H1 (cell line): ENCODE data around the gene ZC3H6. TPM values are rescaled to one million over a fixed set of nuclear protein-coding genes. Genes with fewer than 3 reads are reported as not detected.
"Not testable (repeated sequence)": the region's sequence is repeated elsewhere in the genome, so short reads cannot be mapped to it uniquely, and the experiment has no call there.

Experiments
- CTCF ChIA-PET: fragments of 300-600 bp; sonication (Branson Sonifier 250); formaldehyde crosslinking; loops from one replicate; lab custom pipeline; 2021; ENCODE audit not compliant: partially characterized antibody; lab: Charles Lee
- POLR2A ChIA-PET: fragments of 300-600 bp; sonication (Branson Sonifier 250); formaldehyde crosslinking; loops from one replicate; lab custom pipeline; 2021; ENCODE audit warnings: inconsistent platforms; ENCODE audit not compliant: partially characterized antibody; lab: Charles Lee
- DNase-seq, 2 experiments: peaks; one replicate each; pipeline versions ENCODE4 v3.0.0 to v3.0.0-alpha.2; 2010 to 2022; ENCODE audit warnings: low spot score in 2 of 2, low read depth in 1 of 2, mixed read lengths in 1 of 2
- FAIRE-seq: peaks from 2 replicates; lab custom pipeline; 2011; peaks lifted over from hg19 to GRCh38; lab: Jason Lieb, UNC
- H2AFZ ChIP-seq: 2 replicates; pipeline ENCODE4 v1.8.1; 2012; ENCODE audit warnings: low read length, inconsistent platforms
- H2AK5ac ChIP-seq: 2 replicates; pipeline ENCODE4 v1.6.1; 2013; ENCODE audit warnings: low read depth, low read length
- H2BK120ac ChIP-seq: replicated peaks from 2 replicates; pipeline ENCODE3; 2013; ENCODE audit warnings: low read depth, low read length, inconsistent platforms
- H2BK12ac ChIP-seq: 2 replicates; pipeline ENCODE4 v1.6.1; 2013; ENCODE audit warnings: low read depth, low read length
- H2BK15ac ChIP-seq: 2 replicates; pipeline ENCODE4 v1.6.1; 2013; ENCODE audit warnings: low read length
- H2BK20ac ChIP-seq: 2 replicates; pipeline ENCODE4 v1.6.1; 2013; ENCODE audit warnings: low read length
- H2BK5ac ChIP-seq: 2 replicates; pipeline ENCODE4 v1.6.1; 2013; ENCODE audit warnings: low read depth, low read length
- H3K14ac ChIP-seq: 2 replicates; pipeline ENCODE4 v1.6.1; 2013; ENCODE audit warnings: inconsistent platforms; ENCODE audit not compliant: insufficient read length
- H3K18ac ChIP-seq: 2 replicates; pipeline ENCODE4 v1.6.1; 2013; ENCODE audit warnings: low read length; ENCODE audit errors: extremely low read depth
- H3K23ac ChIP-seq: 2 replicates; pipeline ENCODE4 v1.6.1; 2013; ENCODE audit warnings: inconsistent platforms; ENCODE audit not compliant: insufficient read length
- H3K23me2 ChIP-seq: 2 replicates; pipeline ENCODE4 v1.6.1; 2013; ENCODE audit warnings: low read depth, low read length
- H3K27ac ChIP-seq: 2 replicates; pipeline ENCODE4 v1.6.1; 2011; ENCODE audit warnings: low read depth, low read length, inconsistent platforms
- H3K27me3 ChIP-seq, 4 experiments: replicated peaks in 1 of 4; 1 replicate in 1 of 4; 2 replicates in 3 of 4; pipeline versions ENCODE4 v1.6.1 to v1.8.1; 2011 to 2013; ENCODE audit warnings: low read length in 3 of 4, mild to moderate bottlenecking in 3 of 4, inconsistent platforms in 2 of 4, mixed read lengths in 2 of 4, moderate library complexity in 1 of 4; ENCODE audit not compliant: control insufficient read depth in 3 of 4, insufficient read depth in 3 of 4; ENCODE audit errors: extremely low read depth in 1 of 4
- H3K36me3 ChIP-seq, 4 experiments: 2 replicates each; pipeline versions ENCODE4 v1.6.1 to v1.8.1; 2011 to 2013; ENCODE audit warnings: mild to moderate bottlenecking in 4 of 4, low read length in 3 of 4, moderate library complexity in 2 of 4, control low read depth in 1 of 4, inconsistent platforms in 1 of 4; ENCODE audit not compliant: insufficient read depth in 4 of 4, control insufficient read depth in 2 of 4
- H3K4ac ChIP-seq: replicated peaks from 2 replicates; pipeline ENCODE3; 2013; ENCODE audit warnings: low read length, low read depth, mixed read lengths, inconsistent platforms; ENCODE audit not compliant: insufficient read length
- H3K4me1 ChIP-seq, 4 experiments: replicated peaks in 1 of 4; 1 replicate in 1 of 4; 2 replicates in 3 of 4; pipeline versions ENCODE4 v1.6.1 to v1.8.1; 2011 to 2013; ENCODE audit warnings: low read length in 3 of 4, inconsistent platforms in 2 of 4, mixed read lengths in 1 of 4; ENCODE audit not compliant: insufficient read depth in 4 of 4, control insufficient read depth in 3 of 4
- H3K4me2 ChIP-seq, 2 experiments: 2 replicates each; pipeline versions ENCODE4 v1.6.1 to v1.8.1; 2011 to 2013; ENCODE audit warnings: low read depth in 2 of 2, low read length in 2 of 2, control low read depth in 1 of 2, inconsistent platforms in 1 of 2, mild to moderate bottlenecking in 1 of 2; ENCODE audit not compliant: insufficient read depth in 1 of 2
- H3K4me3 ChIP-seq, 4 experiments: fragments of 200-600, 300-600 bp in 1 of 4; sonication (generic), shearing (Covaris generic), sonication (Bioruptor Twin) in 1 of 4; 2 replicates each; pipeline versions ENCODE4 v1.5.1 to v1.8.1; 2011 to 2016; ENCODE audit warnings: low read length in 4 of 4, low read depth in 3 of 4, control low read depth in 2 of 4, inconsistent platforms in 2 of 4, mild to moderate bottlenecking in 2 of 4, mixed read lengths in 1 of 4, moderate library complexity in 1 of 4; ENCODE audit not compliant: insufficient read depth in 2 of 4; ENCODE audit errors: extremely low read depth in 1 of 4
- H3K56ac ChIP-seq: replicated peaks from 2 replicates; pipeline ENCODE3; 2013; ENCODE audit warnings: low read depth, mild to moderate bottlenecking, mixed read lengths, low read length, inconsistent platforms; ENCODE audit not compliant: insufficient read length
- H3K79me1 ChIP-seq: 2 replicates; pipeline ENCODE4 v1.6.1; 2013; ENCODE audit warnings: low read depth, low read length, control low read depth
- H3K79me2 ChIP-seq, 2 experiments: 2 replicates each; pipeline versions ENCODE4 v1.6.1 to v1.8.1; 2012 to 2013; ENCODE audit warnings: low read length in 2 of 2, mild to moderate bottlenecking in 2 of 2, inconsistent platforms in 1 of 2; ENCODE audit not compliant: insufficient read depth in 2 of 2, control insufficient read depth in 1 of 2
- H3K9ac ChIP-seq, 4 experiments: replicated peaks in 1 of 4; 1 replicate in 1 of 4; 2 replicates in 3 of 4; pipeline versions ENCODE4 v1.6.1 to v1.8.1; 2011 to 2013; ENCODE audit warnings: low read depth in 3 of 4, low read length in 3 of 4, control low read depth in 2 of 4, mild to moderate bottlenecking in 2 of 4, moderate library complexity in 2 of 4, inconsistent platforms in 1 of 4; ENCODE audit errors: extremely low read depth in 1 of 4
- H3K9me3 ChIP-seq, 2 experiments: 2 replicates each; pipeline versions ENCODE4 v1.6.1 to v1.8.1; 2012 to 2013; ENCODE audit warnings: mild to moderate bottlenecking in 2 of 2, moderate library complexity in 2 of 2, control low read depth in 1 of 2, inconsistent platforms in 1 of 2, low read depth in 1 of 2, low read length in 1 of 2, mixed read lengths in 1 of 2; ENCODE audit not compliant: insufficient read depth in 2 of 2
- H4K20me1 ChIP-seq, 2 experiments: replicated peaks in 1 of 2; 2 replicates each; pipeline versions ENCODE3 to v1.8.1; 2011 to 2013; ENCODE audit warnings: inconsistent platforms in 2 of 2, low read length in 2 of 2, mild to moderate bottlenecking in 1 of 2; ENCODE audit not compliant: insufficient read depth in 2 of 2, control insufficient read depth in 1 of 2
- H4K5ac ChIP-seq: 2 replicates; pipeline ENCODE4 v1.6.1; 2013; ENCODE audit warnings: low read length, low read depth, mixed read lengths, inconsistent platforms; ENCODE audit not compliant: insufficient read length
- H4K8ac ChIP-seq: 2 replicates; pipeline ENCODE4 v1.8.0; 2013; ENCODE audit warnings: mild to moderate bottlenecking, moderate library complexity, low read length, inconsistent platforms; ENCODE audit not compliant: insufficient read depth; ENCODE audit errors: extremely low read depth
- H4K91ac ChIP-seq: replicated peaks from 2 replicates; pipeline ENCODE3; 2013; ENCODE audit warnings: low read length, mixed read lengths, inconsistent platforms; ENCODE audit not compliant: insufficient read length
- WGBS, 2 experiments: shearing (Covaris generic) in 1 of 2; methylation state at CpG; one replicate each; pipeline versions ENCODE4 v1.1.6 to v1.1.7; 2013 to 2015; ENCODE audit warnings: low lambda C conversion rate in 2 of 2, mixed read lengths in 2 of 2, inconsistent platforms in 1 of 2, low coverage in 1 of 2, missing lambda C conversion rate in 1 of 2; ENCODE audit not compliant: insufficient replicate concordance in 2 of 2, insufficient coverage in 1 of 2, insufficient read length in 1 of 2; ENCODE audit errors: extremely low coverage in 1 of 2, missing lambda C conversion rate in 1 of 2; 5-methylcytosine and 5-hydroxymethylcytosine counted together
- polyA plus RNA-seq, 7 experiments: library from polyadenylated mRNA; depleted of rRNA in 3 of 7; stranded (reverse) in 5 of 7; unstranded in 2 of 7; fragments of >200 nt in 5 of 7; fragments of 200-250 nt in 2 of 7; gene quantifications; 1 replicate in 5 of 7; 2 replicates in 1 of 7; 4 replicates in 1 of 7; pipeline versions ENCODE4 v1.2.1 to v1.2.3, GENCODE V29; 2011 to 2013; ENCODE audit warnings: missing spikeins in 2 of 7, mixed read lengths in 2 of 7
- total RNA-seq: library from RNA; stranded (reverse); fragmentation: NEBNext Ultra II Directional; extraction: Animal tissue kit (Norgen Biotek cat#: 25700); gene quantifications from 2 replicates; pipeline ENCODE4 v1.2.1, GENCODE V29; 2021

Gene ZC3H6
- total and polyA plus RNA-seq, 2 of the 8 experiments (the other 6 are each of a cell fraction or from before 2014, with no cell fraction given) = 1.4 to 6.9 TPM

DNA sequence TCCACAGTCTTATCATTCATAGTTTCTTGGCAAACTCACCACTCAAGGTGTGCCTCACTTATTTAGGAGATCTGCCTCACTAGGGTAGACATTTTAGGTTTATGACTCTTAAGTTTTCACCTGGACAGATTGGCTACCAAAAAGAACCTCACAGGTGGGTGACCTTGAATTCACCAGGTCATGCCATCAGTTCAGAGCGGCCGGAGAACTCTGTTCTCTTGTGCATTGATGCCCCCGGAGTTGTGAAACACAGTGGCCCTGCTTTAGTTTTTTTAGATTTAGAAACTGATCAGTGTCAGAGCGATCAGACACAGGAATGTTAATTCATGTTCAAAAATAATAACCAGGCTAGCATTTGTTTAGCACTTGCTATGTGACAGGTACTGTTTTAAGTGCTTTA lies 6.7 kb downstream of the ZC3H6 start:
- H3K4me1 ChIP-seq, H3K27ac ChIP-seq, H3K18ac ChIP-seq, H3K4me2 ChIP-seq, H4K20me1 ChIP-seq, H3K9me3 ChIP-seq, H3K23ac ChIP-seq, H2BK15ac ChIP-seq, H2BK120ac ChIP-seq, FAIRE-seq, H3K23me2 ChIP-seq, H2BK12ac ChIP-seq, H3K9ac ChIP-seq, H4K8ac ChIP-seq, H3K27me3 ChIP-seq, DNase-seq, H2BK20ac ChIP-seq, H3K4me3 ChIP-seq, H2AFZ ChIP-seq, H3K79me2 ChIP-seq, H3K36me3 ChIP-seq, H4K91ac ChIP-seq, H3K4ac ChIP-seq, POLR2A ChIA-PET, H4K5ac ChIP-seq, H2AK5ac ChIP-seq, H3K79me1 ChIP-seq, H3K56ac ChIP-seq, H2BK5ac ChIP-seq, H3K14ac ChIP-seq: not testable (repeated sequence)
- WGBS, 2 experiments = 89% methylated on average over 4 of the region's 4 CpGs; no CpG with 5 or more reads in 1 of the 2 experiments
- CTCF ChIA-PET = interaction anchor here (1.1 kb wide), 1 partner anchor 27 kb away, joined by 3 read pairs; the partner anchor contains the start of gene ZC3H8

DNA sequence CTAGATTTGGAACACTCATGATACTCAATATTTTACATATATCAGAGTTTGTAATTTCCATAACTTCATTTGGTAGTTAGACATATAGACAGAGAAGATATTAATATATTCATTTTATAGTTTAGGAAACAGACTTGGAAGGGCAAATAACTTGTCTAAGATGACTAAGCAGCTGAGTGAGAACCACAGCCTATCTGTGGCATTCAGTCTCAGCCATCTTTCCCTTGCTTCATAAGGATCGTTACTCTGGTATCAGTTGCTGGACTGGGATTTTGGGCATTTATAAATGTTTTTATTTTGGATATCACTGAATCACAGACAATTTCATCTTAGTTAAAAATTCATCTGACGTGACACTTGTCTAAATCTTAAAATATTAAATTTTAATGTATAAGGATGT lies 8.1 kb downstream of the ZC3H6 start:
- H3K23me2 ChIP-seq, POLR2A ChIA-PET, H4K5ac ChIP-seq, H2AFZ ChIP-seq, H3K36me3 ChIP-seq, H3K9ac ChIP-seq, H3K23ac ChIP-seq, H4K91ac ChIP-seq, CTCF ChIA-PET, DNase-seq, H2BK5ac ChIP-seq, H3K18ac ChIP-seq, H2BK12ac ChIP-seq, H3K4me3 ChIP-seq, H3K14ac ChIP-seq, H3K27me3 ChIP-seq, H2AK5ac ChIP-seq, H3K9me3 ChIP-seq, H3K79me1 ChIP-seq, H4K20me1 ChIP-seq, H2BK15ac ChIP-seq, H3K79me2 ChIP-seq, H2BK20ac ChIP-seq, H3K27ac ChIP-seq, H3K4ac ChIP-seq, H2BK120ac ChIP-seq, H4K8ac ChIP-seq, H3K4me2 ChIP-seq, H3K56ac ChIP-seq, FAIRE-seq, H3K4me1 ChIP-seq: not testable (repeated sequence)
- 77% methylated on average over 2 of the region's 2 CpGs; no CpG with 5 or more reads in 1 of the 2 experiments for WGBS, 2 experiments
